Measurements from ENCODE around the gene YIF1B. TPM values are rescaled to one million over a fixed set of nuclear protein-coding genes. Genes with fewer than 3 reads are reported as not detected.

YIF1B gene
- total and polyA plus RNA-seq, 9 of the 15 experiments (the other 6 are each of a cell fraction or from before 2014, with no cell fraction given): 8.5 to 586 (median 323) TPM

DNA sequence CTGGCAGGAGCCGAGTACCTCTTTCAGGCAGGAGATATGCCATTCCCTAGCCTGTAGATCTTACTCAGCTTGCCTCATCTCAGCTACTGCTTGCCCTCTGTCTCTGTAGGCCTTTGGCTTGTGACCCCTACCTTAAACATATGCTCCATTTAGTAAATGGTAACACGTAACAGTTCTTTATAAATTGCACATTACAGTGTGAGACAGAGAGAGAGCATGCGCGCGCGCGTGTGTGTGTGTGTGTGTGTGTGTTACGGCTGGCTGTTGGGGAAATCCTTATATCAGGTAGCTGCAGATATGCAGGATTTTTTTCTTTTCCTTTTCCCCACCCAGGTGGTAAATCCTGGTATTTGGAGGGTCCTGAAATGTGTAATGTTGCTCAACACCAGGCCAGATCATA is 47.2 kb downstream of the YIF1B start (continued):
- no peak for TF ChIP-seq SETDB1 (IDR thresholded peaks at IDR 0.05; ENCODE audit: low read length)
- TF ChIP-seq, protein P1, sequence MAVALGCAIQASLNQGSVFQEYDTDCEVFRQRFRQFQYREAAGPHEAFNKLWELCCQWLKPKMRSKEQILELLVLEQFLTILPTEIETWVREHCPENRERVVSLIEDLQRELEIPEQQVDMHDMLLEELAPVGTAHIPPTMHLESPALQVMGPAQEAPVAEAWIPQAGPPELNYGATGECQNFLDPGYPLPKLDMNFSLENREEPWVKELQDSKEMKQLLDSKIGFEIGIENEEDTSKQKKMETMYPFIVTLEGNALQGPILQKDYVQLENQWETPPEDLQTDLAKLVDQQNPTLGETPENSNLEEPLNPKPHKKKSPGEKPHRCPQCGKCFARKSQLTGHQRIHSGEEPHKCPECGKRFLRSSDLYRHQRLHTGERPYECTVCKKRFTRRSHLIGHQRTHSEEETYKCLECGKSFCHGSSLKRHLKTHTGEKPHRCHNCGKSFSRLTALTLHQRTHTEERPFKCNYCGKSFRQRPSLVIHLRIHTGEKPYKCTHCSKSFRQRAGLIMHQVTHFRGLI (CRISPR knock-in tag; IDR thresholded peaks at IDR 0.05): no peak
- no peak for TF ChIP-seq ILK (tag; IDR thresholded peaks at IDR 0.05; ENCODE audit: borderline replicate concordance, low read depth)
- TF ChIP-seq ZNF134 (CRISPR knock-in tag; conservative IDR thresholded peaks at IDR 0.05): no peak
- TF ChIP-seq RFX1 (IDR thresholded peaks at IDR 0.05): no peak
- TF ChIP-seq TSC22D4 (tag; IDR thresholded peaks at IDR 0.05): no peak
- TF ChIP-seq HEY1 (CRISPR knock-in tag; IDR thresholded peaks at IDR 0.05; ENCODE audit: borderline replicate concordance): no peak
- TF ChIP-seq PPARD (CRISPR knock-in tag; IDR thresholded peaks at IDR 0.05): no peak
- TF ChIP-seq TCF3 (CRISPR knock-in tag; IDR thresholded peaks at IDR 0.05): peak; percentile 54
- no peak for TF ChIP-seq ZNF778 (CRISPR knock-in tag; IDR thresholded peaks at IDR 0.05)
- no peak for TF ChIP-seq SMARCA5 (IDR thresholded peaks at IDR 0.05)
- TF ChIP-seq GABPB2 (CRISPR knock-in tag; conservative IDR thresholded peaks at IDR 0.05): no peak
- no peak for TF ChIP-seq ATF1 (CRISPR knock-in tag; IDR thresholded peaks at IDR 0.05)
- 0 out of 2 replicates have a peak, but pooled peaks have one; percentile 18 for TF ChIP-seq ATF1 (tag; IDR thresholded peaks at IDR 0.05)
- no peak for TF ChIP-seq LCOR (CRISPR knock-in tag; IDR thresholded peaks at IDR 0.05)
- TF ChIP-seq CREM (IDR thresholded peaks at IDR 0.05; ENCODE audit: low read depth): no peak
- TF ChIP-seq, protein P2, sequence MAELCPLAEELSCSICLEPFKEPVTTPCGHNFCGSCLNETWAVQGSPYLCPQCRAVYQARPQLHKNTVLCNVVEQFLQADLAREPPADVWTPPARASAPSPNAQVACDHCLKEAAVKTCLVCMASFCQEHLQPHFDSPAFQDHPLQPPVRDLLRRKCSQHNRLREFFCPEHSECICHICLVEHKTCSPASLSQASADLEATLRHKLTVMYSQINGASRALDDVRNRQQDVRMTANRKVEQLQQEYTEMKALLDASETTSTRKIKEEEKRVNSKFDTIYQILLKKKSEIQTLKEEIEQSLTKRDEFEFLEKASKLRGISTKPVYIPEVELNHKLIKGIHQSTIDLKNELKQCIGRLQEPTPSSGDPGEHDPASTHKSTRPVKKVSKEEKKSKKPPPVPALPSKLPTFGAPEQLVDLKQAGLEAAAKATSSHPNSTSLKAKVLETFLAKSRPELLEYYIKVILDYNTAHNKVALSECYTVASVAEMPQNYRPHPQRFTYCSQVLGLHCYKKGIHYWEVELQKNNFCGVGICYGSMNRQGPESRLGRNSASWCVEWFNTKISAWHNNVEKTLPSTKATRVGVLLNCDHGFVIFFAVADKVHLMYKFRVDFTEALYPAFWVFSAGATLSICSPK (IDR thresholded peaks at IDR 0.05; ENCODE audit: borderline replicate concordance): no peak
- TF ChIP-seq NR3C1 (CRISPR knock-in tag; IDR thresholded peaks at IDR 0.05): no peak
- TF ChIP-seq, protein P3, sequence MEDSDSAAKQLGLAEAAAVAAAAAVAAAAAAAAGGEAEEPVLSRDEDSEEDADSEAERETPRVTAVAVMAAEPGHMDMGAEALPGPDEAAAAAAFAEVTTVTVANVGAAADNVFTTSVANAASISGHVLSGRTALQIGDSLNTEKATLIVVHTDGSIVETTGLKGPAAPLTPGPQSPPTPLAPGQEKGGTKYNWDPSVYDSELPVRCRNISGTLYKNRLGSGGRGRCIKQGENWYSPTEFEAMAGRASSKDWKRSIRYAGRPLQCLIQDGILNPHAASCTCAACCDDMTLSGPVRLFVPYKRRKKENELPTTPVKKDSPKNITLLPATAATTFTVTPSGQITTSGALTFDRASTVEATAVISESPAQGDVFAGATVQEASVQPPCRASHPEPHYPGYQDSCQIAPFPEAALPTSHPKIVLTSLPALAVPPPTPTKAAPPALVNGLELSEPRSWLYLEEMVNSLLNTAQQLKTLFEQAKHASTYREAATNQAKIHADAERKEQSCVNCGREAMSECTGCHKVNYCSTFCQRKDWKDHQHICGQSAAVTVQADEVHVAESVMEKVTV (CRISPR knock-in tag; IDR thresholded peaks at IDR 0.05): no peak
- TF ChIP-seq, protein P4, sequence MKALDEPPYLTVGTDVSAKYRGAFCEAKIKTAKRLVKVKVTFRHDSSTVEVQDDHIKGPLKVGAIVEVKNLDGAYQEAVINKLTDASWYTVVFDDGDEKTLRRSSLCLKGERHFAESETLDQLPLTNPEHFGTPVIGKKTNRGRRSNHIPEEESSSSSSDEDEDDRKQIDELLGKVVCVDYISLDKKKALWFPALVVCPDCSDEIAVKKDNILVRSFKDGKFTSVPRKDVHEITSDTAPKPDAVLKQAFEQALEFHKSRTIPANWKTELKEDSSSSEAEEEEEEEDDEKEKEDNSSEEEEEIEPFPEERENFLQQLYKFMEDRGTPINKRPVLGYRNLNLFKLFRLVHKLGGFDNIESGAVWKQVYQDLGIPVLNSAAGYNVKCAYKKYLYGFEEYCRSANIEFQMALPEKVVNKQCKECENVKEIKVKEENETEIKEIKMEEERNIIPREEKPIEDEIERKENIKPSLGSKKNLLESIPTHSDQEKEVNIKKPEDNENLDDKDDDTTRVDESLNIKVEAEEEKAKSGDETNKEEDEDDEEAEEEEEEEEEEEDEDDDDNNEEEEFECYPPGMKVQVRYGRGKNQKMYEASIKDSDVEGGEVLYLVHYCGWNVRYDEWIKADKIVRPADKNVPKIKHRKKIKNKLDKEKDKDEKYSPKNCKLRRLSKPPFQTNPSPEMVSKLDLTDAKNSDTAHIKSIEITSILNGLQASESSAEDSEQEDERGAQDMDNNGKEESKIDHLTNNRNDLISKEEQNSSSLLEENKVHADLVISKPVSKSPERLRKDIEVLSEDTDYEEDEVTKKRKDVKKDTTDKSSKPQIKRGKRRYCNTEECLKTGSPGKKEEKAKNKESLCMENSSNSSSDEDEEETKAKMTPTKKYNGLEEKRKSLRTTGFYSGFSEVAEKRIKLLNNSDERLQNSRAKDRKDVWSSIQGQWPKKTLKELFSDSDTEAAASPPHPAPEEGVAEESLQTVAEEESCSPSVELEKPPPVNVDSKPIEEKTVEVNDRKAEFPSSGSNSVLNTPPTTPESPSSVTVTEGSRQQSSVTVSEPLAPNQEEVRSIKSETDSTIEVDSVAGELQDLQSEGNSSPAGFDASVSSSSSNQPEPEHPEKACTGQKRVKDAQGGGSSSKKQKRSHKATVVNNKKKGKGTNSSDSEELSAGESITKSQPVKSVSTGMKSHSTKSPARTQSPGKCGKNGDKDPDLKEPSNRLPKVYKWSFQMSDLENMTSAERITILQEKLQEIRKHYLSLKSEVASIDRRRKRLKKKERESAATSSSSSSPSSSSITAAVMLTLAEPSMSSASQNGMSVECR (CRISPR knock-in tag; IDR thresholded peaks at IDR 0.05): no peak
- TF ChIP-seq JUND (IDR thresholded peaks at IDR 0.05; ENCODE audit: borderline replicate concordance, low read depth, low read length): no peak
- TF ChIP-seq JUND (tag; IDR thresholded peaks at IDR 0.05; ENCODE audit: borderline replicate concordance, low read depth, low read length): no peak
- TF ChIP-seq CSDE1 (IDR thresholded peaks at IDR 0.05): no peak

Data from K562 (cell line).